Natural killer cell (primary cell): ENCODE measurements around the gene TRIM61. TPM values are rescaled to one million over a fixed set of nuclear protein-coding genes. Genes with fewer than 3 reads are reported as not detected.

Experiments
- ATAC-seq, 3 donors: fragments of 150-1000 bp in 2 of 3; fragments of 200-7000 bp in 1 of 3; cut with Tn5 transposase; 1 replicate in 1 of 3; 2 replicates in 2 of 3; pipeline ENCODE4 v1.10.0; 2021; ENCODE audit warnings: mild to moderate bottlenecking in 2 of 3, moderate library complexity in 2 of 3
- DNase-seq, 2 donors: peaks; one replicate each; pipeline versions ENCODE4 v3.0.0 to v3.0.0-alpha.2; 2013 to 2021; ENCODE audit warnings: mixed read lengths in 1 of 2
- H3K27ac ChIP-seq: one replicate; pipeline ENCODE4 v1.5.1; 2013; ENCODE audit warnings: mild to moderate bottlenecking, low read length
- H3K27me3 ChIP-seq: one replicate; pipeline ENCODE4 v1.6.1; 2013; ENCODE audit warnings: low read length; ENCODE audit not compliant: control insufficient read depth, insufficient read depth
- H3K36me3 ChIP-seq: one replicate; pipeline ENCODE4 v1.6.1; 2013; ENCODE audit warnings: low read length; ENCODE audit not compliant: control insufficient read depth, insufficient read depth
- H3K4me1 ChIP-seq: one replicate; pipeline ENCODE4 v1.6.1; 2013; ENCODE audit warnings: low read length; ENCODE audit not compliant: control insufficient read depth, insufficient read depth
- H3K4me3 ChIP-seq: one replicate; pipeline ENCODE4 v1.5.1; 2013; ENCODE audit warnings: low read length
- H3K9me3 ChIP-seq: one replicate; pipeline ENCODE4 v1.6.1; 2013; ENCODE audit warnings: low read length; ENCODE audit not compliant: control insufficient read depth, insufficient read depth
- H3K27ac Mint-ChIP-seq, 2 donors: one replicate each; pipeline ENCODE4 v1.8.0; 2022; ENCODE audit warnings: mild to moderate bottlenecking in 2 of 2, mixed read lengths in 2 of 2, moderate library complexity in 1 of 2
- H3K27me3 Mint-ChIP-seq, 2 donors: one replicate each; pipeline ENCODE4 v1.8.0; 2022; ENCODE audit warnings: low read depth in 2 of 2, mixed read lengths in 2 of 2
- H3K36me3 Mint-ChIP-seq: one replicate; pipeline ENCODE4 v1.8.0; 2022; ENCODE audit warnings: mixed read lengths
- H3K4me1 Mint-ChIP-seq, 2 donors: one replicate each; pipeline ENCODE4 v1.8.0; 2022; ENCODE audit warnings: mixed read lengths in 2 of 2
- H3K4me3 Mint-ChIP-seq: one replicate; pipeline ENCODE4 v1.8.0; 2022; ENCODE audit warnings: mild to moderate bottlenecking, moderate library complexity, mixed read lengths
- H3K9me3 Mint-ChIP-seq, 2 donors: one replicate each; pipeline ENCODE4 v1.8.0; 2022; ENCODE audit warnings: mixed read lengths in 2 of 2
- whole genome bisulfite sequencing: methylation state at CpG from one replicate; pipeline ENCODE4 v1.1.7; 2013; ENCODE audit warnings: missing lambda C conversion rate; ENCODE audit not compliant: insufficient coverage; 5-methylcytosine and 5-hydroxymethylcytosine counted together
- intact Hi-C: fragments of 100-400 bp; cut with micrococcal nuclease; formaldehyde crosslinking; loops from one replicate; pipeline ENCODE4 v1.14.2; 2022
- total RNA-seq, 4 donors: library from RNA; stranded (reverse); fragments of 120-200 nt in 1 of 4; gene quantifications; one replicate each; pipeline versions ENCODE4 v1.2.3 to v1.2.4, GENCODE V29; 2013 to 2022
- TF ChIP-seq, protein P1 (sequence below): fragments of 200-600 bp; IDR thresholded peaks from one replicate; pipeline ENCODE4 v1.8.0; 2022; ENCODE audit warnings: antibody characterized with exemption

The TRIM61 gene
- total RNA-seq, 3 donors from 2014 or later (not counting 1 experiment from before 2014, with no cell fraction given), result 1.1 to 2.0 (median 1.2) TPM

DNA sequence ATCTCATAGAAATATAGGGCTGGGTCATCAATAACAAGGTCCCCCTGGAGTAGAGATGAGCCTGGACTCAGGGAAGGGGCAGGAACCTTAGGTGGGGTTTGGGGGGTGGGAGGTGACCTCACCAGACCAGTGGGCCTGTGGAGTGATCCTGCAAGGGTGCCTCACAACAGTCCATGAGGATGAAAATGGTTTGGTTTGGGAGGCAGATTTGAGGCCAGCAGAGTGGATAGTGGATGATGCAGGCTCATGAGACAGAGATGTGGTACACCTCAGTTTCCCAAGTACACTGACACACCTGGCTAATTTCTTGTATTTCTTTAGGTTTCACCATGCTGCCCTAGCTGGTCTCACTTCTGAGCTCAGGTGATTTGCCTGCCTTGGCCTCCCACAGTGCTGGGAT, 36.2 kb upstream of the TRIM61 start:
- no peaks in the 10 kb centered on the region for H3K27me3 ChIP-seq
- H3K4me3 ChIP-seq, result no peak overlapping the region
- TF ChIP-seq, protein P1, sequence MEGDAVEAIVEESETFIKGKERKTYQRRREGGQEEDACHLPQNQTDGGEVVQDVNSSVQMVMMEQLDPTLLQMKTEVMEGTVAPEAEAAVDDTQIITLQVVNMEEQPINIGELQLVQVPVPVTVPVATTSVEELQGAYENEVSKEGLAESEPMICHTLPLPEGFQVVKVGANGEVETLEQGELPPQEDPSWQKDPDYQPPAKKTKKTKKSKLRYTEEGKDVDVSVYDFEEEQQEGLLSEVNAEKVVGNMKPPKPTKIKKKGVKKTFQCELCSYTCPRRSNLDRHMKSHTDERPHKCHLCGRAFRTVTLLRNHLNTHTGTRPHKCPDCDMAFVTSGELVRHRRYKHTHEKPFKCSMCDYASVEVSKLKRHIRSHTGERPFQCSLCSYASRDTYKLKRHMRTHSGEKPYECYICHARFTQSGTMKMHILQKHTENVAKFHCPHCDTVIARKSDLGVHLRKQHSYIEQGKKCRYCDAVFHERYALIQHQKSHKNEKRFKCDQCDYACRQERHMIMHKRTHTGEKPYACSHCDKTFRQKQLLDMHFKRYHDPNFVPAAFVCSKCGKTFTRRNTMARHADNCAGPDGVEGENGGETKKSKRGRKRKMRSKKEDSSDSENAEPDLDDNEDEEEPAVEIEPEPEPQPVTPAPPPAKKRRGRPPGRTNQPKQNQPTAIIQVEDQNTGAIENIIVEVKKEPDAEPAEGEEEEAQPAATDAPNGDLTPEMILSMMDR, result no peak
- ATAC-seq (no peak), DNase-seq (no peak)
- Mint-ChIP-seq H3K4me1 (no peaks in the 10 kb centered on the region), H3K27ac (no peak overlapping the region), H3K36me3 (no peaks in the 10 kb centered on the region), H3K9me3 (no peaks in the 10 kb centered on the region), H3K4me3 (no peak overlapping the region), H3K27me3 (peaks cover 10 to 17% of the 10 kb centered on the region in 2 donors)
- intact Hi-C loops, result no loop called here
- H3K4me1 ChIP-seq, result no peaks in the 10 kb centered on the region
- no peaks in the 10 kb centered on the region for H3K9me3 ChIP-seq
- H3K36me3 ChIP-seq, result no peaks in the 10 kb centered on the region
- H3K27ac ChIP-seq, result no peak overlapping the region

GRCh38 chr4:165011403-165011802, 33.9 kb upstream of the TRIM61 start:
- H3K9me3 ChIP-seq, result no peaks in the 10 kb centered on the region
- Mint-ChIP-seq H3K36me3 (no peaks in the 10 kb centered on the region), H3K27ac (no peak overlapping the region), H3K4me3 (no peak overlapping the region), H3K27me3 (peaks cover 8 to 17% of the 10 kb centered on the region in 2 donors), H3K9me3 (no peaks in the 10 kb centered on the region), H3K4me1 (no peaks in the 10 kb centered on the region)
- no peaks in the 10 kb centered on the region for H3K36me3 ChIP-seq
- no peaks in the 10 kb centered on the region for H3K4me1 ChIP-seq
- DNase-seq (no peak), ATAC-seq (no peak)
- H3K4me3 ChIP-seq, result no peak overlapping the region
- H3K27ac ChIP-seq, result no peak overlapping the region
- intact Hi-C loops, result no loop called here
- no peaks in the 10 kb centered on the region for H3K27me3 ChIP-seq
- TF ChIP-seq, protein P1, result no peak
- WGBS, result 85% methylated on average over 5 of the region's 5 CpGs

DNA sequence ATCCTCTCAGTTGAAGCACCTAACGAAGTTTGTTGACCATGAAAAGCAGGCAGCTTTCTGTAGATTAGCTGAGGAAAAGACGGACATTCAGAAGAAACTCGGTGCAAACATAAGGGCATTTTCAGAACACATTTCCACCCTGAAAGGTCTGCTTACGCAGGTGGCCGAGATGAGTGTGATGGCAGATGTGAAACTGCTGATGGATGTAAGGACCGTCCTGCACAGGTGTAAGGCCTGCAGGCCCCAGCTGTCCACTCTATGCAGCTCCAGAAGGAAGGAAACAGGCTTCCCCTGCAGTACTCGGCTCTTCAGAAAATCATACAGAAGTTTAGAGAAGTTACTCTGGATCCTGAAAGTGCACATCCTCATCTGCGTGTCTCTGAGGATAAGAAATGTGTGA, 33.5 kb upstream of the TRIM61 start:
- intact Hi-C loops, result no loop called here
- no peaks in the 10 kb centered on the region for H3K9me3 Mint-ChIP-seq
- H3K9me3 ChIP-seq, result no peaks in the 10 kb centered on the region
- no peaks in the 10 kb centered on the region for H3K36me3 ChIP-seq
- no peaks in the 10 kb centered on the region for H3K27me3 ChIP-seq
- ATAC-seq, result no peak
- H3K4me3 ChIP-seq, result no peak overlapping the region
- no peaks in the 10 kb centered on the region for H3K4me1 ChIP-seq
- no peak for DNase-seq
- 76% methylated on average over 8 of the region's 8 CpGs for WGBS
- TF ChIP-seq, protein P1, result no peak
- peaks cover 11 to 17% of the 10 kb centered on the region in 2 donors for H3K27me3 Mint-ChIP-seq
- no peak overlapping the region for H3K27ac ChIP-seq
- H3K4me3 Mint-ChIP-seq, result no peak overlapping the region
- no peaks in the 10 kb centered on the region for H3K4me1 Mint-ChIP-seq
- no peaks in the 10 kb centered on the region for H3K36me3 Mint-ChIP-seq
- no peak overlapping the region for H3K27ac Mint-ChIP-seq

DNA sequence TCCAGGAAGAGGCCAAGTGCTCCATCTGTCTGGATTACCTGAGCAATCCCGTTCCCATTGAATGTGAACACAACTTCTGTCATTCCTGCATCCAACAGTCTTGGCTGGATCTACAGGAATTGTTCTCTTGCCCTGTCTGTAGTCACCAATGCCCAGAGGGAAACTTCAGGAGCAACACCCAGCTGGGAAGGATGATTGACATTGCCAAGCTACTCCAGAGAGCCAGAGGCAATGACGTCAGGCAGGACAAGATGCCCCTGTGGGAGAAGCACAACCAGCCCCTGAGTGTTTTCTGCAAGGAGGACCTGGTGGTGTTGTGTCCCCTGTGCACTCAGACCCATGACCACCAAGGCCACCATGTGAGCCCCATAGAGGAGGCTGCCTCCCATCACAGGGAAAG, 33.0 kb upstream of the TRIM61 start:
- Mint-ChIP-seq H3K9me3 (no peaks in the 10 kb centered on the region), H3K36me3 (no peaks in the 10 kb centered on the region), H3K4me1 (no peaks in the 10 kb centered on the region), H3K27ac (no peak overlapping the region), H3K27me3 (peaks cover 11 to 19% of the 10 kb centered on the region in 2 donors), H3K4me3 (no peak overlapping the region)
- 78% methylated on average over 2 of the region's 2 CpGs for WGBS
- no peak overlapping the region for H3K4me3 ChIP-seq
- intact Hi-C loops, result no loop called here
- H3K36me3 ChIP-seq, result no peaks in the 10 kb centered on the region
- no peaks in the 10 kb centered on the region for H3K4me1 ChIP-seq
- TF ChIP-seq, protein P1, result no peak
- H3K9me3 ChIP-seq, result no peaks in the 10 kb centered on the region
- ATAC-seq (no peak), DNase-seq (no peak)
- no peak overlapping the region for H3K27ac ChIP-seq
- H3K27me3 ChIP-seq, result no peaks in the 10 kb centered on the region
